SK-N-SH treated with all-trans-retinoic acid at 6 μM for 48 hours (cell line): ENCODE measurements around the gene KIAA1549.

Experiments used
- ATAC-seq: fragments of 200-7000 bp; cut with Tn5 transposase; 3 replicates; pipeline ENCODE4 v1.9.1; 2020; ENCODE audit warnings: mild to moderate bottlenecking, moderate library complexity
- ARNTL ChIP-seq: fragments of 450-650 bp; formaldehyde crosslinking; IDR thresholded peaks from 2 replicates; pipeline ENCODE4 v1.5.0; 2020; ENCODE audit warnings: low read depth, mild to moderate bottlenecking, moderate library complexity, borderline replicate concordance
- BACH2 ChIP-seq: fragments of 250-450 bp; sonication (Bioruptor Pico); IDR thresholded peaks from 2 replicates; pipeline ENCODE4 v1.9.0; 2021; ENCODE audit warnings: mild to moderate bottlenecking, borderline replicate concordance
- CSDC2 ChIP-seq: fragments of 250-450 bp; sonication (Bioruptor Pico); IDR thresholded peaks from 2 replicates; pipeline ENCODE4 v1.5.0; 2020; ENCODE audit warnings: mild to moderate bottlenecking, moderate library complexity
- ESRRG ChIP-seq: fragments of 250-450 bp; sonication (Bioruptor Pico); IDR thresholded peaks from 2 replicates; pipeline ENCODE4 v1.6.1; 2021; ENCODE audit warnings: mild to moderate bottlenecking
- GLIS3 ChIP-seq: fragments of 250-450 bp; sonication (Bioruptor Pico); IDR thresholded peaks from 2 replicates; pipeline ENCODE4 v1.5.0; 2020; ENCODE audit warnings: mild to moderate bottlenecking, moderate library complexity
- ISL1 ChIP-seq: fragments of 250-450 bp; sonication (Bioruptor Pico); IDR thresholded peaks from 2 replicates; pipeline ENCODE4 v2.1.2; 2022; ENCODE audit warnings: mild to moderate bottlenecking, moderate library complexity
- OSR1 ChIP-seq: fragments of 250-450 bp; sonication (Bioruptor Pico); IDR thresholded peaks from 2 replicates; pipeline ENCODE4 v1.8.0; 2022; ENCODE audit warnings: moderate library complexity, mild to moderate bottlenecking, inconsistent platforms
- PPARA ChIP-seq: fragments of 250-450 bp; sonication (Bioruptor Pico); IDR thresholded peaks from 2 replicates; pipeline ENCODE4 v1.5.0; 2020; ENCODE audit warnings: mild to moderate bottlenecking, borderline replicate concordance
- RARB ChIP-seq: fragments of 250-450 bp; sonication (Bioruptor Pico); IDR thresholded peaks from 2 replicates; pipeline ENCODE4 v1.8.0; 2021; ENCODE audit warnings: mild to moderate bottlenecking, moderate library complexity
- SNAI2 ChIP-seq: fragments of 250-450 bp; sonication (Bioruptor Pico); IDR thresholded peaks from 2 replicates; pipeline ENCODE4 v1.5.0; 2020; ENCODE audit warnings: mild to moderate bottlenecking, moderate library complexity
- TCF4 ChIP-seq: fragments of 250-450 bp; sonication (Bioruptor Pico); IDR thresholded peaks from 2 replicates; pipeline ENCODE4 v1.8.0; 2021; ENCODE audit warnings: mild to moderate bottlenecking, moderate library complexity, borderline replicate concordance
- TOX ChIP-seq: fragments of 250-450 bp; sonication (Bioruptor Pico); IDR thresholded peaks from 2 replicates; pipeline ENCODE4 v1.8.0; 2021; ENCODE audit warnings: mild to moderate bottlenecking, moderate library complexity, borderline replicate concordance
- ZC3H10 ChIP-seq: fragments of 250-450 bp; sonication (Bioruptor Pico); IDR thresholded peaks from 2 replicates; pipeline ENCODE4 v1.5.1; 2021; ENCODE audit warnings: mild to moderate bottlenecking, moderate library complexity
- ZFP3 ChIP-seq: fragments of 250-450 bp; sonication (Bioruptor Pico); IDR thresholded peaks from 2 replicates; pipeline ENCODE4 v1.5.0; 2020; ENCODE audit warnings: mild to moderate bottlenecking, moderate library complexity
- ZFP30 ChIP-seq: fragments of 450-650 bp; formaldehyde crosslinking; IDR thresholded peaks from 2 replicates; pipeline ENCODE4 v1.5.0; 2022; ENCODE audit warnings: mild to moderate bottlenecking, moderate library complexity
- ZNF565 ChIP-seq: fragments of 450-650 bp; formaldehyde crosslinking; conservative IDR thresholded peaks from 2 replicates; pipeline ENCODE4 v1.5.0; 2020; ENCODE audit warnings: low read depth, mild to moderate bottlenecking, moderate library complexity
- ZNF70 ChIP-seq: fragments of 450-650 bp; formaldehyde crosslinking; IDR thresholded peaks from 2 replicates; pipeline ENCODE4 v1.5.0; 2020; ENCODE audit warnings: mild to moderate bottlenecking, moderate library complexity
- ZNF8 ChIP-seq: fragments of 450-650 bp; formaldehyde crosslinking; IDR thresholded peaks from 2 replicates; pipeline ENCODE4 v1.5.0; 2020; ENCODE audit warnings: mild to moderate bottlenecking, moderate library complexity
- TF ChIP-seq, protein P1 (sequence below): fragments of 250-450 bp; sonication (Bioruptor Pico); IDR thresholded peaks from 2 replicates; pipeline ENCODE4 v1.8.0; 2021; ENCODE audit warnings: low read depth, mild to moderate bottlenecking, moderate library complexity, borderline replicate concordance
- TF ChIP-seq, protein P2 (sequence below): fragments of 250-450 bp; sonication (Bioruptor Pico); IDR thresholded peaks from 2 replicates; pipeline ENCODE4 v1.5.0; 2020; ENCODE audit warnings: mild to moderate bottlenecking, moderate library complexity
- TF ChIP-seq, protein P3 (sequence below): fragments of 250-450 bp; sonication (Bioruptor Pico); IDR thresholded peaks from 2 replicates; pipeline ENCODE4 v1.5.1; 2020; ENCODE audit warnings: low read depth, mild to moderate bottlenecking, moderate library complexity
- TF ChIP-seq, protein P4 (sequence below): fragments of 250-450 bp; sonication (Bioruptor Pico); IDR thresholded peaks from 2 replicates; pipeline ENCODE4 v1.8.0; 2020; ENCODE audit warnings: mild to moderate bottlenecking, moderate library complexity, borderline replicate concordance
- TF ChIP-seq, protein P5 (sequence below): fragments of 250-450 bp; sonication (Bioruptor Pico); IDR thresholded peaks from 2 replicates; pipeline ENCODE4 v1.5.1; 2021; ENCODE audit warnings: mild to moderate bottlenecking, moderate library complexity

Gene KIAA1549

DNA sequence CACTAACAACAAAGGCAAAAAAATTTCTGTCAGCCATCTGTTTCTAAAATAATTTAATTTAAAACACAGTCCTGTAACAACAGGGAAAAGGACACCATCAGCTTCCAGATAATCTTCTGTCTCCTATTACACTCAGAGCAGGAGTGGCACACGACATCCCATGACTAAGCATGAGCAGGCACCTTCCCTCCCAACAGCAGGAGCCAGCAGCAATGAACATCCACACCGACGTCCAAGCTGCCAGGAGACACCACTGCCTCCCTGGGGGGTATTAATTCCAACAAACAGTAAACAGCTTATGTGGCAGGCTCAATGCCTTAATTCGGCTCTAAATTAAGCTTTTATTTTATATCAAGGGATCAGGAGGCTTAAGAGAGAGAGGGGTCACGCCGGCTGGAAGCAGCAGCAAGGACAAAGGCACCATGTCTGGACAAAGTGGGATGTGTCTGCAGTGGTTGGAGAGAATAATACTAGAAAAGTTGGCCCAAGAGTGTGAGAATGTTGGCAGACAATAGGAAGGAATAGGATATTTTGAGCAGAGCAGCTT lies 45.7 kb downstream of the KIAA1549 start:
- peak; percentile 99 for ATAC-seq
- TF ChIP-seq OSR1 (CRISPR knock-in tag) (no peak), ZNF8 (CRISPR knock-in tag) (no peak), PPARA (CRISPR knock-in tag) (no peak), ISL1 (CRISPR knock-in tag) (peak; percentile 58), ZNF70 (CRISPR knock-in tag) (no peak), SNAI2 (peak; percentile 86; the same call in 1 of the 2 replicates), GLIS3 (CRISPR knock-in tag) (no peak), TCF4 (CRISPR knock-in tag) (peak; percentile 98), ESRRG (CRISPR knock-in tag) (no peak), CSDC2 (no peak), ARNTL (CRISPR knock-in tag) (no peak), BACH2 (CRISPR knock-in tag) (peak; percentile 99; the same call in 1 of the 2 replicates), ZNF565 (CRISPR knock-in tag) (no peak), ZFP3 (0 out of 2 replicates have a peak, but pooled peaks have one; percentile 16)
- TF ChIP-seq, protein P1, sequence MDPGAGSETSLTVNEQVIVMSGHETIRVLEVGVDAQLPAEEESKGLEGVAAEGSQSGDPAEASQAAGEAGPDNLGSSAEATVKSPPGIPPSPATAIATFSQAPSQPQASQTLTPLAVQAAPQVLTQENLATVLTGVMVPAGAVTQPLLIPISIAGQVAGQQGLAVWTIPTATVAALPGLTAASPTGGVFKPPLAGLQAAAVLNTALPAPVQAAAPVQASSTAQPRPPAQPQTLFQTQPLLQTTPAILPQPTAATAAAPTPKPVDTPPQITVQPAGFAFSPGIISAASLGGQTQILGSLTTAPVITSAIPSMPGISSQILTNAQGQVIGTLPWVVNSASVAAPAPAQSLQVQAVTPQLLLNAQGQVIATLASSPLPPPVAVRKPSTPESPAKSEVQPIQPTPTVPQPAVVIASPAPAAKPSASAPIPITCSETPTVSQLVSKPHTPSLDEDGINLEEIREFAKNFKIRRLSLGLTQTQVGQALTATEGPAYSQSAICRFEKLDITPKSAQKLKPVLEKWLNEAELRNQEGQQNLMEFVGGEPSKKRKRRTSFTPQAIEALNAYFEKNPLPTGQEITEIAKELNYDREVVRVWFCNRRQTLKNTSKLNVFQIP (CRISPR knock-in tag), result no peak
- TF ChIP-seq, protein P2, sequence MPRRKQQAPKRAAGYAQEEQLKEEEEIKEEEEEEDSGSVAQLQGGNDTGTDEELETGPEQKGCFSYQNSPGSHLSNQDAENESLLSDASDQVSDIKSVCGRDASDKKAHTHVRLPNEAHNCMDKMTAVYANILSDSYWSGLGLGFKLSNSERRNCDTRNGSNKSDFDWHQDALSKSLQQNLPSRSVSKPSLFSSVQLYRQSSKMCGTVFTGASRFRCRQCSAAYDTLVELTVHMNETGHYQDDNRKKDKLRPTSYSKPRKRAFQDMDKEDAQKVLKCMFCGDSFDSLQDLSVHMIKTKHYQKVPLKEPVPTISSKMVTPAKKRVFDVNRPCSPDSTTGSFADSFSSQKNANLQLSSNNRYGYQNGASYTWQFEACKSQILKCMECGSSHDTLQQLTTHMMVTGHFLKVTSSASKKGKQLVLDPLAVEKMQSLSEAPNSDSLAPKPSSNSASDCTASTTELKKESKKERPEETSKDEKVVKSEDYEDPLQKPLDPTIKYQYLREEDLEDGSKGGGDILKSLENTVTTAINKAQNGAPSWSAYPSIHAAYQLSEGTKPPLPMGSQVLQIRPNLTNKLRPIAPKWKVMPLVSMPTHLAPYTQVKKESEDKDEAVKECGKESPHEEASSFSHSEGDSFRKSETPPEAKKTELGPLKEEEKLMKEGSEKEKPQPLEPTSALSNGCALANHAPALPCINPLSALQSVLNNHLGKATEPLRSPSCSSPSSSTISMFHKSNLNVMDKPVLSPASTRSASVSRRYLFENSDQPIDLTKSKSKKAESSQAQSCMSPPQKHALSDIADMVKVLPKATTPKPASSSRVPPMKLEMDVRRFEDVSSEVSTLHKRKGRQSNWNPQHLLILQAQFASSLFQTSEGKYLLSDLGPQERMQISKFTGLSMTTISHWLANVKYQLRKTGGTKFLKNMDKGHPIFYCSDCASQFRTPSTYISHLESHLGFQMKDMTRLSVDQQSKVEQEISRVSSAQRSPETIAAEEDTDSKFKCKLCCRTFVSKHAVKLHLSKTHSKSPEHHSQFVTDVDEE (CRISPR knock-in tag), result peak; percentile 85
- TF ChIP-seq, protein P3, sequence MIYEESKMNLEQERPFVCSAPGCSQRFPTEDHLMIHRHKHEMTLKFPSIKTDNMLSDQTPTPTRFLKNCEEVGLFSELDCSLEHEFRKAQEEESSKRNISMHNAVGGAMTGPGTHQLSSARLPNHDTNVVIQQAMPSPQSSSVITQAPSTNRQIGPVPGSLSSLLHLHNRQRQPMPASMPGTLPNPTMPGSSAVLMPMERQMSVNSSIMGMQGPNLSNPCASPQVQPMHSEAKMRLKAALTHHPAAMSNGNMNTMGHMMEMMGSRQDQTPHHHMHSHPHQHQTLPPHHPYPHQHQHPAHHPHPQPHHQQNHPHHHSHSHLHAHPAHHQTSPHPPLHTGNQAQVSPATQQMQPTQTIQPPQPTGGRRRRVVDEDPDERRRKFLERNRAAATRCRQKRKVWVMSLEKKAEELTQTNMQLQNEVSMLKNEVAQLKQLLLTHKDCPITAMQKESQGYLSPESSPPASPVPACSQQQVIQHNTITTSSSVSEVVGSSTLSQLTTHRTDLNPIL, result peak; percentile 83; the same call in 1 of the 2 replicates
- TF ChIP-seq, all 23 proteins: peak for 7

DNA sequence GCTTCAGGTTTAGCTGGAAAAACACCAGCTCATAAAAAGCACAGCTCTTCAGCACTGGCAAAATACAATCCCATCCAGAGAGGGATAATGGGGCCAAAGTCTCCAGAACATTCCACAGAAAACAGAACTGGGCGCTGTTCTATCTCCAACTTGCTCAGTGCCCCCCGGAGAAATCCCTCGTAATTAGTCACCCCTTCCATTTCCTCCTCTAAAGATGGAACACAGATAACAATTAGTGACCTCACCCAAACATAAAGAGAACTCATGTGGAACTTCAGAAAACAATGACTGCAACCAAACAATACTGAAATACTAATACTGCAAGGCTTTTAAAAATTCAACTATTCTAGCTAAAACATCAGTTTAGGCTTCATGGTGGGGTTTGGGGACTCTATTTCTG lies 46.3 kb downstream of the KIAA1549 start:
- peak; percentile 55 for ATAC-seq
- TF ChIP-seq ARNTL (CRISPR knock-in tag) (no peak), ZNF8 (CRISPR knock-in tag) (peak; percentile 23; the same call in 1 of the 2 replicates), ZC3H10 (no peak), TOX (CRISPR knock-in tag) (no peak), ZFP30 (CRISPR knock-in tag) (no peak), ESRRG (CRISPR knock-in tag) (peak; percentile 65; the same call in 1 of the 2 replicates), PPARA (CRISPR knock-in tag) (no peak), TCF4 (CRISPR knock-in tag) (no peak), RARB (CRISPR knock-in tag) (no peak), ISL1 (CRISPR knock-in tag) (peak; percentile 7; the same call in 1 of the 2 replicates), GLIS3 (CRISPR knock-in tag) (no peak), OSR1 (CRISPR knock-in tag) (no peak), ZNF70 (CRISPR knock-in tag) (0 out of 2 replicates have a peak, but pooled peaks have one; percentile 11), BACH2 (CRISPR knock-in tag) (no peak), SNAI2 (no peak), ZFP3 (0 out of 2 replicates have a peak, but pooled peaks have one; percentile 35)
- TF ChIP-seq, protein P4, sequence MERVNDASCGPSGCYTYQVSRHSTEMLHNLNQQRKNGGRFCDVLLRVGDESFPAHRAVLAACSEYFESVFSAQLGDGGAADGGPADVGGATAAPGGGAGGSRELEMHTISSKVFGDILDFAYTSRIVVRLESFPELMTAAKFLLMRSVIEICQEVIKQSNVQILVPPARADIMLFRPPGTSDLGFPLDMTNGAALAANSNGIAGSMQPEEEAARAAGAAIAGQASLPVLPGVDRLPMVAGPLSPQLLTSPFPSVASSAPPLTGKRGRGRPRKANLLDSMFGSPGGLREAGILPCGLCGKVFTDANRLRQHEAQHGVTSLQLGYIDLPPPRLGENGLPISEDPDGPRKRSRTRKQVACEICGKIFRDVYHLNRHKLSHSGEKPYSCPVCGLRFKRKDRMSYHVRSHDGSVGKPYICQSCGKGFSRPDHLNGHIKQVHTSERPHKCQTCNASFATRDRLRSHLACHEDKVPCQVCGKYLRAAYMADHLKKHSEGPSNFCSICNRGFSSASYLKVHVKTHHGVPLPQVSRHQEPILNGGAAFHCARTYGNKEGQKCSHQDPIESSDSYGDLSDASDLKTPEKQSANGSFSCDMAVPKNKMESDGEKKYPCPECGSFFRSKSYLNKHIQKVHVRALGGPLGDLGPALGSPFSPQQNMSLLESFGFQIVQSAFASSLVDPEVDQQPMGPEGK, result peak; percentile 78; the same call in 1 of the 2 replicates
- TF ChIP-seq, protein P5, sequence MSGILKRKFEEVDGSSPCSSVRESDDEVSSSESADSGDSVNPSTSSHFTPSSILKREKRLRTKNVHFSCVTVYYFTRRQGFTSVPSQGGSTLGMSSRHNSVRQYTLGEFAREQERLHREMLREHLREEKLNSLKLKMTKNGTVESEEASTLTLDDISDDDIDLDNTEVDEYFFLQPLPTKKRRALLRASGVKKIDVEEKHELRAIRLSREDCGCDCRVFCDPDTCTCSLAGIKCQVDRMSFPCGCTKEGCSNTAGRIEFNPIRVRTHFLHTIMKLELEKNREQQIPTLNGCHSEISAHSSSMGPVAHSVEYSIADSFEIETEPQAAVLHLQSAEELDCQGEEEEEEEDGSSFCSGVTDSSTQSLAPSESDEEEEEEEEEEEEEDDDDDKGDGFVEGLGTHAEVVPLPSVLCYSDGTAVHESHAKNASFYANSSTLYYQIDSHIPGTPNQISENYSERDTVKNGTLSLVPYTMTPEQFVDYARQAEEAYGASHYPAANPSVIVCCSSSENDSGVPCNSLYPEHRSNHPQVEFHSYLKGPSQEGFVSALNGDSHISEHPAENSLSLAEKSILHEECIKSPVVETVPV (CRISPR knock-in tag), result no peak
- TF ChIP-seq, protein P2 (CRISPR knock-in tag), result 0 out of 2 replicates have a peak, but pooled peaks have one; percentile 3
- TF ChIP-seq, protein P1 (CRISPR knock-in tag), result no peak
